Right lobe of liver (tissue), 6 donors: ENCODE results near the gene SPANXN2. TPM values are rescaled to one million over a fixed set of nuclear protein-coding genes. Genes with fewer than 3 reads are reported as not detected.

Experiments
- ATAC-seq, 4 donors: fragments of 200-7000 bp; cut with Tn5 transposase; one replicate each; pipeline ENCODE4 v1.9.1; 2020; ENCODE audit warnings: mild to moderate bottlenecking in 4 of 4, moderate library complexity in 4 of 4
- DNase-seq, 3 donors: peaks; one replicate each; pipeline ENCODE4 v3.0.0-alpha.2; 2020
- H3K27ac ChIP-seq, 3 donors: fragments of 200-600 bp; one replicate each; pipeline ENCODE4 v1.8.0; 2022
- H3K27me3 ChIP-seq, 2 donors: fragments of 200-600 bp; one replicate each; pipeline ENCODE4 v1.8.0; 2022
- H3K36me3 ChIP-seq, 4 donors: fragments of 200-600 bp; sonication (generic) in 1 of 4; one replicate each; pipeline versions ENCODE4 v1.5.1 to v1.8.0; 2017 to 2022; ENCODE audit warnings: control low read depth in 1 of 4
- H3K4me1 ChIP-seq, 4 donors: fragments of 200-600 bp; sonication (generic) in 1 of 4; one replicate each; pipeline versions ENCODE4 v1.5.1 to v1.8.0; 2017 to 2022; ENCODE audit warnings: control low read depth in 1 of 4
- H3K4me3 ChIP-seq, 3 donors: fragments of 200-600 bp; one replicate each; pipeline ENCODE4 v1.8.0; 2022
- H3K9me3 ChIP-seq, 4 donors: fragments of 200-600 bp; sonication (generic) in 1 of 4; one replicate each; pipeline versions ENCODE4 v1.5.1 to v1.8.0; 2017 to 2022; ENCODE audit warnings: control low read depth in 1 of 4
- POLR2A ChIP-seq: fragments of 450-650 bp; IDR thresholded peaks from one replicate; pipeline ENCODE4 v1.6.1; 2017; ENCODE audit warnings: antibody characterized with exemption, mild to moderate bottlenecking
- WGBS: methylation state at CpG from one replicate; pipeline ENCODE4 v1.1.6; 2018; ENCODE audit warnings: low coverage, low lambda C conversion rate; ENCODE audit not compliant: insufficient coverage; ENCODE audit errors: missing lambda C conversion rate; 5-methylcytosine and 5-hydroxymethylcytosine counted together
- intact Hi-C, 2 donors: fragments of 100-400 bp; cut with DNase I; formaldehyde crosslinking; loops; one replicate each; pipeline versions ENCODE4 v1.11.2 to v1.14.1; 2022
- total RNA-seq, 6 experiments: library from RNA; depleted of rRNA in 2 of 6; stranded (reverse); fragments of >200 nt in 2 of 6; fragmentation: NEBNext Ultra II Directional in 3 of 6; extraction: Animal tissue kit (Norgen Biotek cat#: 25700) in 3 of 6; gene quantifications; one replicate each; pipeline versions ENCODE4 v1.1.0 to v1.2.4, GENCODE V29; 2016 to 2023
- TF ChIP-seq, protein P1 (sequence below), 4 donors: fragments of 200-600 bp in 3 of 4; fragments of 450-650 bp in 1 of 4; IDR thresholded peaks; one replicate each; pipeline versions ENCODE4 v1.5.1 to v1.8.0; 2016 to 2022; ENCODE audit warnings: antibody characterized with exemption in 4 of 4, mild to moderate bottlenecking in 2 of 4
- donor health status: DM: no; HTN: yes; CAD: no.
- donor health status: DM: no; HTN: no; CAD: no.
- donor health status: DM: no; HTN: no; CAD: no.
- donor health status: DM: no; HTN: yes; CAD: no.
- donor health status: DM: no; HTN: yes; CAD: no.

The SPANXN2 gene
- total RNA-seq, 6 experiments from 2014 or later: not detected

DNA sequence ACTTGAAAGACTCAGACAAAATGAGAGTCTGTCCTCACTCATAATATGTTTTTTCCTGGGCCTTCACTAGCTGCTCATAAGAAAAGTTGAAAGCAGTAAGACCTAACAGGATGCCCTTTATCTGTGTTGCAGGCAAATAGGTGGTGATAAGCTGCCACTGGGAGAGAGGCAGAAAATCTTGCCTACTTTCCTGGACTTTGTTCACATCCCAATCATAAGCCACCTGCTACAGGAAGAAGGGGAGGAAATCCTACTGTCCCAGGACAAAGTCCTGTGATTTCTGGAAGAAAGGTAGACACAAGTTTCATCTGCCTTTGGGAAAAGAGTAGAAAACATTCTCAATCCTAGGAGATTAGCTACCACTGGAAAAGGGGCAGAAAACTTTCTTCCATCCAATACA, 13.3 kb upstream of the SPANXN2 start:
- TF ChIP-seq, protein P1, sequence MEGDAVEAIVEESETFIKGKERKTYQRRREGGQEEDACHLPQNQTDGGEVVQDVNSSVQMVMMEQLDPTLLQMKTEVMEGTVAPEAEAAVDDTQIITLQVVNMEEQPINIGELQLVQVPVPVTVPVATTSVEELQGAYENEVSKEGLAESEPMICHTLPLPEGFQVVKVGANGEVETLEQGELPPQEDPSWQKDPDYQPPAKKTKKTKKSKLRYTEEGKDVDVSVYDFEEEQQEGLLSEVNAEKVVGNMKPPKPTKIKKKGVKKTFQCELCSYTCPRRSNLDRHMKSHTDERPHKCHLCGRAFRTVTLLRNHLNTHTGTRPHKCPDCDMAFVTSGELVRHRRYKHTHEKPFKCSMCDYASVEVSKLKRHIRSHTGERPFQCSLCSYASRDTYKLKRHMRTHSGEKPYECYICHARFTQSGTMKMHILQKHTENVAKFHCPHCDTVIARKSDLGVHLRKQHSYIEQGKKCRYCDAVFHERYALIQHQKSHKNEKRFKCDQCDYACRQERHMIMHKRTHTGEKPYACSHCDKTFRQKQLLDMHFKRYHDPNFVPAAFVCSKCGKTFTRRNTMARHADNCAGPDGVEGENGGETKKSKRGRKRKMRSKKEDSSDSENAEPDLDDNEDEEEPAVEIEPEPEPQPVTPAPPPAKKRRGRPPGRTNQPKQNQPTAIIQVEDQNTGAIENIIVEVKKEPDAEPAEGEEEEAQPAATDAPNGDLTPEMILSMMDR (IDR thresholded peaks at IDR 0.05): no peak
- TF ChIP-seq POLR2A: no peak
- no peak overlapping the region for H3K27ac ChIP-seq
- H3K4me3 ChIP-seq: no peak overlapping the region
- DNase-seq (no peak), ATAC-seq (no peak)
- H3K9me3 ChIP-seq: no peaks in the 10 kb centered on the region
- no peaks in the 10 kb centered on the region for H3K27me3 ChIP-seq
- intact Hi-C loops: no loop called here
- H3K4me1 ChIP-seq: no peaks in the 10 kb centered on the region
- H3K36me3 ChIP-seq: no peaks in the 10 kb centered on the region

DNA sequence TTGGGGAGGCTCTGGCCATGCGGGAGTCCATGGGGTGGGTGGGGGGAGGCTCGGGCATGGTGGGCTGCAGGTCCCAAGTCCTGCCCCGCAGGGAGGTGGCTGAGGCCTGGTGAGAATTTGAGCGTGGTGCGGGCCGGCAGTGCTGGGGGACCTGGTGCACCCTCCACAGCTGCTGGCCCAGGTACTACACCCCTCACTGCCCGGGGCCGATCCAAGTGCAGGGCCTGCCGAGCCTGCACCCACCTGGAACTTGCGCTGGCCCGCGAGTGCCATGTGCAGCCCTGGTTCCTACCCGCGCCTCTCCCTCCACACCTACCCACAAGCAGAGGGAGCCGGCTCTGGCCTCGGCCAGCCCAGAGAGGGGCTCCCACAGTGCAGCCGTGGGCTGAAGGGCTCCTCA, 5.7 kb upstream of the SPANXN2 start:
- intact Hi-C loops: no loop called here
- H3K27ac ChIP-seq: no peak overlapping the region
- no peaks in the 10 kb centered on the region for H3K27me3 ChIP-seq
- no peaks in the 10 kb centered on the region for H3K9me3 ChIP-seq
- H3K4me3 ChIP-seq: no peak overlapping the region
- WGBS: 90% methylated on average over 2 of the region's 17 CpGs
- no peaks in the 10 kb centered on the region for H3K36me3 ChIP-seq
- TF ChIP-seq, protein P1 (IDR thresholded peaks at IDR 0.05): no peak
- no peak for TF ChIP-seq POLR2A
- DNase-seq (no peak), ATAC-seq (no peak)
- H3K4me1 ChIP-seq: no peaks in the 10 kb centered on the region

DNA sequence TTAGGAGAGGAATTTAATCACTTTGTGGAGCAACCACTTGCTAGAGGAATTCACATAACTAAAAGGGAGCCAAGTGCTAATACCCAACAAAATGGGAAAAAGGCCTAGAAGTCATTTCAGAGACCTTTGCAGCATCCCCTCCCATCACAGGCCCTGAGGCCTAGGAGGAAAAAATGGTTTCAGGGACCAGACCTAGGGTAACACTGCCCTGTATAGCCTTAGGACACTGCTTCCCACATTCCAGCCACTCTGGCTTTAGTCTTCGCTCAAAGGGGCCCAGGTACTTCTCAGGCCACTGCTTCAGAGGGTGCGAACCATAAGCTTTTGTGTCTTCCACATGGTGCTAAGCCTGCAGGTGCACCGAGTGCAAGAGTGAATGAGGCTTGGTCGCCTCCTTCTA, 19.1 kb downstream of the SPANXN2 start:
- TF ChIP-seq POLR2A: no peak
- TF ChIP-seq, protein P1 (IDR thresholded peaks at IDR 0.05): no peak
- WGBS: 65% methylated on average over 3 of the region's 4 CpGs
- intact Hi-C loops: no loop called here
- no peak for ATAC-seq
- DNase-seq: no peak
- Histone ChIP-seq H3K9me3 (no peaks in the 10 kb centered on the region), H3K36me3 (no peaks in the 10 kb centered on the region), H3K27ac (no peak overlapping the region), H3K4me1 (no peaks in the 10 kb centered on the region), H3K4me3 (no peak overlapping the region), H3K27me3 (peaks cover 0 to 3% of the 10 kb centered on the region in 2 donors)

DNA sequence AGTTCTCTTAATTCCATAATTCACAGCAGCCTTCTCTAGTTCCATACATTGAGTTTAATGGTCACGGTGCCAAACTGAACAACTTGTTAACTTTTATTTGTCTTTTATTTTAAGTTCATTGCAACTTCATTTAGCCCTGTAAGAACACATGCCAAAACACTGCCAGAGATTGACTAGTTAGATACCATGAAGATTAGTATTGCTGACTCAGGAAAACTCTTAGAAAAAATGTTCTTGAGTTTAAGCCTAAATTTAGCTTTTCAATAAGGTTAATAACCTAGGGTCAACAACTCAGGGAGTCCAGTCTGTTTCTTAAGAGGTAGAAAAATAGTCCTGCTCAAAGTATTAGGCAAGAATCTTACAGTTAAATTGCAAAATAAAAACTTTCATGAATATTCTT, 25.7 kb downstream of the SPANXN2 start:
- no peak overlapping the region for H3K27ac ChIP-seq
- no peaks in the 10 kb centered on the region for H3K36me3 ChIP-seq
- H3K27me3 ChIP-seq: peaks cover 0 to 3% of the 10 kb centered on the region in 2 donors
- 63% methylated on average over 1 of the region's 1 CpG for WGBS
- TF ChIP-seq, protein P1 (IDR thresholded peaks at IDR 0.05): no peak
- TF ChIP-seq POLR2A: no peak
- DNase-seq: no peak
- no peaks in the 10 kb centered on the region for H3K9me3 ChIP-seq
- ATAC-seq: no peak
- H3K4me3 ChIP-seq: no peak overlapping the region
- no peaks in the 10 kb centered on the region for H3K4me1 ChIP-seq
- intact Hi-C loops: no loop called here

DNA sequence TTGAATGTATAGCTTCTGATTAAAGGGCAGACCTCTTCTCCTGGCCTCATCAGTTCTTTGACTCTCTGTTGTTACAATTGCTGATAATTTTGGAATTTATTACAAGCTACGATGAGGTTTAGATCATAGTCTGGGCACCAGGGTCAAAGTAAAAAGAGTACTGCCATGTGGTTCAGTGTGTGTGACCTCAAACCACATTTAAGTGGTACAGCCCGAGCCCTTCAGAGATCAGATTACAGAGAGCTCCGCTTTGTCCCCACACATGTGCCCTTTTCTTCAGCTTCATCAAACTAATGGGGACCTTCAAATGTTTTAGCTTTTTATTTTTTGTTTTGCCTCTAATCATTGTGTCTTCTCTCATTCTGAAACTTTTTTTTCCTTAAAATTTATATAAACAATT, 37.1 kb downstream of the SPANXN2 start:
- WGBS: 37% methylated on average over 3 of the region's 3 CpGs
- ATAC-seq: no peak
- Histone ChIP-seq H3K27ac (no peak overlapping the region), H3K9me3 (no peaks in the 10 kb centered on the region), H3K4me1 (no peaks in the 10 kb centered on the region), H3K4me3 (no peak overlapping the region), H3K36me3 (no peaks in the 10 kb centered on the region), H3K27me3 (no peaks in the 10 kb centered on the region)
- DNase-seq: no peak
- TF ChIP-seq, protein P1 (IDR thresholded peaks at IDR 0.05): no peak
- no peak for TF ChIP-seq POLR2A
- intact Hi-C loops: no loop called here
